Fibroblast of skin of back (primary cell): Measurements from ENCODE around the gene WEE2.
A peak's percentile ranks its signal among the peaks of the same experiment; 100 is the strongest.
"Not testable (repeated sequence)": the region's sequence is repeated elsewhere in the genome, so short reads cannot be mapped to it uniquely, and the experiment has no call there.

ENCODE experiments used
- DNase-seq: peaks from one replicate; pipeline ENCODE4 v3.0.0-alpha.2; 2013

WEE2 gene

DNA sequence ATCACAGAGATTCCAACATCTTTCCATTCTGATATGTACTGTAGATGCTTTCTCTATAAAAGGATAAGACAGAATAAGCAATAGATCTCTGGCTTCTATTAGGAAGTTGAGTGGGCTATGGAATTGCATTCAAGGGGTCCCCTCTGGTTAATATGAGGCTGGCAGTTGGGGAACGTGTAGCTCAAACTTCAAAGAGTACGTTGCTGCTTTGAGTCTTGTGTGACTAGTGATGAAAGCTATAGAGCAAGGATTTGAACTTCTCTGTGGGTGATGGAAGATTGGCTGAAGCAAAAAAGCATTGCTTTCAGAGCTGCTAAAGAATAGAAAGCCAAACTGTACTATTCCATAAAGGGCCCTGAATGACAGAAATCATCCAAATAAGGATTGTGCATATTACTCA, 6.4 kb downstream of the WEE2 start:
- no peak for DNase-seq

- no peak for DNase-seq
These were observed 6.9 kb downstream of the WEE2 start for GRCh38 chr7:141715018-141715417.

- no peak for DNase-seq
These were observed 7.9 kb downstream of the WEE2 start for GRCh38 chr7:141715794-141716689.

DNA sequence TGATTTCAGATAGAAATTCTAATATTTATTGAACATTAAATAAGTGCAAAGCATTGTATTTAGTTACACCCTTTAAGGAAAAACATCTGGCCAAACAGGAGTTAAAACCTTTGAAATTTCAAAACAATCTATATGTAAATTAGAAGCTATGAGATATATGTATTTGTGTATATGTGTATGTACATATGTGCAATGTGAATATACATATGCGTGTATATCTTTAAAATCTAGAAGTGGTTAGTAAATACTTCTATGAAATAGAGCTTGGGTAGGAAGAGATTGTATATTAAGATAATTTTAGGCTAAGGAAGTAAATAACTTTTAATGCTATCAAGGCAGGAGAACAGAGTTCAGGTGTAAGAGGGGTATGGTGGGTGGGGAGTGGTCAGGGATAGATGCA, 9.3 kb downstream of the WEE2 start:
- DNase-seq = no peak

GRCh38 chr7:141722529-141722928, 14.4 kb downstream of the WEE2 start:
- DNase-seq = no peak

- no peak for DNase-seq
These were observed 20.9 kb downstream of the WEE2 start for GRCh38 chr7:141729020-141729419.

- no peak for DNase-seq
These were observed 23.5 kb downstream of the WEE2 start for GRCh38 chr7:141731476-141732149.

DNA sequence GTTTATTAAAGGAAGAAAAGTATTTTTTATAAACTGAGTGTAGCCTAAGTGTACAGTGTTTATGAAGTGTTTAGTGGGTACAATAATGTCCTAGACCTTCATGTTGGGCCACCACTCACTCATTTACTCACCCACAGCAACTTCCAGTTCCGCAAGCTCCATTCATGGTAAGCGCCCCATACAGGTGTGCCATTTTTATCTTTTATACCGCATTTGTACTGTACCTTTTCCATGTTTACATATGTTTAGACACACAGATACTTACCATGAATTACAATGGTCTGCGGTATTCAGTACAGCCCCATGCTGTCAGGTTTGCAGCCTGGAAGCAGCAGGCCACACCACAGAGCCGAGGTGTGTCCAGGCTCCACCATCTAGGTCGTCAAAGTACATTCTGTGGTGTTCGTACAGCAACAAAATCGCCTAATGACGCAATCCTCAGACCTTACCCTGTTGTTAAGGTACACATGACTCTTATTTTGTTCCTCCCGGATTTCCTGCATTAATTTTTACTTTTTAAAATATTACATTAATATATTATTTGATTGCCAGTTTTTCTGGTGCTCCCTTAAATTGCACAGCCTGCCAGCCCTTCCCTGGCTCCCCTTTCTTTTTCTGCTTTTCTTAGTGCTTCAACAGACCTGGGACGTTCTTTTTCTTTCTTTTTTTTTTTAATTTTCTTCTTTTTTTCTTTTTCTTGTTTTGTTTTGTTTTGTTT, 29.1 kb downstream of the WEE2 start:
- DNase-seq = no peak

DNA sequence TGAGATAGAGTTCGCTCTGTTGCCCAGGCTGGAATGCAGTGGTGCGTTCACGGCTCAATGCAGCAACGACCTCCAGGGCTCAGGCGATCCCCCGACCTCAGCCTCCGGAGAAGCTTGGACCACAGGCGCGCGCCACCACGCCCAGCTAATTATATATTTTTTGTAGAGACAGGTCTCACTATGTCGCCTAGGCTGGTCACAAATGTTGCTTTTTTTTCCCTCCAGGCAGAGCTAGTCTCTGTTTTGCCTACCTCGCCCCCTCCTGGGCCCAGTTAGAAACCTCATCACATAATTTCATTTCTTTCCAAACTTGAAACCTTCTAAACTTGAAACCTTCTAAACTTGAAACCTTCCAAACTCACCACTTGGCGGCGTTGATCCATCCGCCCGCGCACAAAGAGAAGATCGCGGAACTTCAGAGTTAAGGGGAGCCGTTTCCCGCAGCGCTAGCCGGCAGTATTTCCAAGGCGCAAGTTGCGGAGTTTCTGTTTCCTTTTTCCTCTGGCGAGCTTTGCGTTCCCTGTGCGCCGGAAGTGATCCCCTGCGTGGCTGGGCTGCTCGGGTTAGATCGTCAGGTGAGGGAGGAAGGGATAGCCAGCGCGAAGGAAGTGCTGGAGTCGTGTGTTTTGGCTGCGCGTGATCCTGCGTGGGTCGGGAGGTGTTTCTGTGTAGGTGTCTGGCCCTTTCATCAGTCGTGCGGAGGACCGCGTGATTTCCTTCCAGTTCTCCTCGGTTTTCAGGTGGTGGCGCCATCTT, 29.9 kb downstream of the WEE2 start, which contains the start of gene SSBP1:
SSBP1 (plus strand) TSS at position 523 of the 756 bp plus-strand sequence. CDS start 809 bp downstream, outside the sequence.
- peak; percentile 96 for DNase-seq

DNA sequence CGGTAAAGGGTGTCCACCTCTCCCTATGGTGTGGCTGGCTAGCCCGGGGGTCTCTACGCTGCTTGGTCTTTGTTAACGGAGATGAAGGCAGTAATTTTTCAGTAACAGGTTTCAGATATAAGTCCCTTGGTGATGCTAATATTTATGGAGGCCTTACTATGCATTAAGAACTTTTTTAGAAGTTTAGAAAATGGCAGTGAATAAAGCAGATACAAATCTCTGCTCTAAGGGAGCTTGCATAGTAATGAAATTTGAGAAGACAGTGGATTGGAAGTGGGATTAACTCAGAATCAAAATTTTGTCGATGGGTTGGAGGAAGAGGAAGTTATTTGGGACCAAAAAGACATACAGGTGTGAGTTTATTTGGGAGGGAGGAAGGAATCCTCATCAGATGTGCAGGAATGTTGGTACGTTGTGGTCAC, 30.4 kb downstream of the WEE2 start:
- DNase-seq = no peak

- no peak for DNase-seq
These were observed 31.1 kb downstream of the WEE2 start for GRCh38 chr7:141739250-141739649.

GRCh38 chr7:141742229-141742628, 34.1 kb downstream of the WEE2 start:
- no peak for DNase-seq

GRCh38 chr7:141744131-141744530, 36.0 kb downstream of the WEE2 start:
- DNase-seq = no peak

DNA sequence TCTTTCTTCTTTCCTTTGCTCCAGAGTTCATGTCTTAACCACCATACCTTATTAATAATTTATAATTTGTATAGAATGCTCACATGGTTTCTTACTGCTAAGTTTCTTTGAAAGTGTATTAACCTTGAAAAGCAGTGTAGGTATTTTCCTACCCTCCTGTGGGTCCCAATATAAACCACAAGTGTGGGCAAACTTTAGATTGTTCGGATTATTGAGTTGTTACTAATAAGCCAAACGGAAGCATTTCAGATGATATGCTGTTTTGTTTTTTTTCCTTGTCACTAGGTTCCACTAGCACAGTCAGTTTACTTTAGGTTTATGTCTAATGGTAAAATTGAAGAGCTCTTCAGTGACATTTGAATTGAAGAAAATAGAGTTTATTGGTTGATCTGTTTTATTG, 40.2 kb downstream of the WEE2 start:
- DNase-seq = peak; percentile 5

GRCh38 chr7:141751904-141752303, 43.8 kb downstream of the WEE2 start:
- peak; percentile 22 for DNase-seq

- no peak for DNase-seq
These were observed 44.5 kb downstream of the WEE2 start for GRCh38 chr7:141752634-141753033.

- DNase-seq = peak; percentile 16
These were observed 46.8 kb downstream of the WEE2 start for GRCh38 chr7:141754939-141755338.

DNA sequence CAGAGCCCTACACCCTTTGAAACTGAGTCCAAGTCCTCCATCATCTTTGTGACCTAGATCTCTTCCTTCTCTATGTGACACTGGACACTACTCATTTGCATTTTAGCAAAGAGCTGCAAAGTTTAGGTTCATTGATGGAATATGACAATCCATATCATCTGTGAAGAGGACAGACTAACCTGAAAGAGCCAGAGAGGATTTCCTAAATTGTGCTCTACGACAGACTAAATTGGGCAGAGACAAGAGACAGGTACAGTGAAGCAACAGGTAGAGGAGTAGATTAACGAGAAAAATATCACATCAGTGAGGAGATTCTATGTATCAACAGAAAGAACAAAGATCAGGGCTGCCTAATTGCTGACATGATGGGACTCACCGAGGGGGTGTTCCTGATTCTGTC, 55.6 kb downstream of the WEE2 start, which contains the start of gene TAS2R3:
TAS2R3 (plus strand) TSS at position 301 of the 400 bp plus-strand sequence; CDS start at position 363, 62 bp downstream.
- DNase-seq = no peak

DNA sequence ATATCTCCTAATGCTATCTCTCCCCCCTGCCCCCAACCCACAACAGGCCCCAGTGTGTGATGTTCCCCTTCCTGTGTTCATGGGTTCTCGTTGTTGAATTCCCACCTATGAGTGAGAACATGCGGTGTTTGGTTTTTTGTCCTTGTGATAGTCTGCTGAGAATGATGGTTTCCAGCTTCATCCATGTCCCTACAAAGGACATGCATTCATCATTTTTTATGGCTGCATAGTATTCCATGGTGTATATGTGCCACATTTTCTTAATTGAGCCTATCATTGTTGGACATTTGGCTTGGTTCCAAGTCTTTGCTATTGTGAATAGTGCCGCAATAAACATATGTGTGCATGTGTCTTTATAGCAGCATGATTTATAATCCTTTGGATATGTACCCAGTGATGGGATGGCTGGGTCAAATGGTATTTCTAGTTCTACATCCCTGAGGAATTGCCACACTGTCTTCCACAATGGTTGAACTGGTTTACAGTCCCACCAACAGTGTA, 62.0 kb downstream of the WEE2 start:
- DNase-seq = not testable (repeated sequence)

DNA sequence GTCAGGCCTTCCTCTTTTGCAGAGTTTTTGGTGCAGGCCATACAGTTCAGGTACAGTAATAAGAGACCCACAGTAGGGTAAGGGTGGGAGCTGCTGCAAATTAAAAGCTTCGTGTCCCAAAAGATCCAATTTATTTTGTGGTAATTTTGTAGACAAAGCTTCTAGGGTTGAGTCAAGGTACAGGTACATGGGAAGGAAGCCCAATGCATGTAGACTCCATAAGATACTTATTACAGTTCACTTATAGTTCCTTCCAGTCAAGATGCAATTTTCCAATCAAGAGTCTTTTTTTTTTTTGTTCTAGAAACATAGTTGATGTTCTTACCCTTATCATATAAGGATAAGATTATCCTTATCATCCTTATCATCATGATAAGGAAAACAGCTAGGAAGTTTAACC, 68.2 kb downstream of the WEE2 start, which contains the start of gene TAS2R4:
TAS2R4 (plus strand) TSS at position 301 of the 400 bp plus-strand sequence. CDS start 1,815 bp downstream, outside the sequence.
- no peak for DNase-seq
